GM12878 (cell line): ENCODE data around the gene R3HDM2. TPM values are rescaled to one million over a fixed set of nuclear protein-coding genes. Genes with fewer than 3 reads are reported as not detected.

Experiments
- ATAC-seq: fragments of 200-7000 bp; cut with Tn5 transposase; 3 replicates; pipeline ENCODE4 v1.9.1; 2020; ENCODE audit warnings: mild to moderate bottlenecking, moderate library complexity
- BruUV-seq: library from RNA; stranded (reverse); fragments of 400-500 nt; replicated peaks from 2 replicates; lab custom pipeline; 2021; lab: Mats Ljungman, UMichigan
- CTCF ChIA-PET: fragments of 300-600 bp; sonication (Branson Sonifier 250); formaldehyde crosslinking; extraction: SDS; loops from one replicate; lab custom pipeline; 2021; ENCODE audit warnings: inconsistent platforms; lab: Yijun Ruan, JAX
- POLR2A ChIA-PET: fragments of 350-600 bp; formaldehyde crosslinking; extraction: SDS; loops from one replicate; lab custom pipeline; 2021; ENCODE audit warnings: inconsistent platforms; lab: Charles Lee
- RAD21 ChIA-PET: fragments of 300-600 bp; sonication (Branson Sonifier 250); formaldehyde crosslinking; loops from one replicate; lab custom pipeline; 2023; ENCODE audit warnings: antibody characterized with exemption; ENCODE audit not compliant: unreplicated experiment; lab: Charles Lee
- SMC1A ChIA-PET: fragments of 300-600 bp; sonication (Branson Sonifier 250); formaldehyde crosslinking; loops from one replicate; lab custom pipeline; 2023; ENCODE audit not compliant: unreplicated experiment, uncharacterized antibody; lab: Charles Lee
- DNase-seq: peaks from one replicate; pipeline ENCODE4 v3.0.0-alpha.2; 2011; ENCODE audit warnings: low read depth, low spot score
- FAIRE-seq: peaks from 3 replicates; lab custom pipeline; 2011; peaks lifted over from hg19 to GRCh38; lab: Jason Lieb, UNC
- H2AFZ ChIP-seq: 2 replicates; pipeline ENCODE4 v1.6.0; 2011; ENCODE audit warnings: low read depth, low read length, control low read depth; ENCODE audit not compliant: control insufficient read depth
- H3K27ac ChIP-seq: 2 replicates; pipeline ENCODE4 v1.5.1; 2011; ENCODE audit warnings: control low read depth; ENCODE audit not compliant: control insufficient read depth, insufficient read depth
- H3K27me3 ChIP-seq, 2 experiments: replicated peaks in 1 of 2; 2 replicates each; pipeline versions ENCODE4 v1.6.0 to v1.6.1; 2011; ENCODE audit warnings: low read length in 1 of 2; ENCODE audit not compliant: control insufficient read depth in 2 of 2, insufficient read depth in 2 of 2
- H3K36me3 ChIP-seq, 2 experiments: 2 replicates each; pipeline ENCODE4 v1.5.1; 2011; ENCODE audit warnings: low read length in 1 of 2; ENCODE audit not compliant: control insufficient read depth in 2 of 2, insufficient read depth in 2 of 2
- H3K4me1 ChIP-seq: 2 replicates; pipeline ENCODE4 v1.6.1; 2011; ENCODE audit warnings: mild to moderate bottlenecking, low read length, moderate library complexity, mixed read lengths; ENCODE audit not compliant: control insufficient read depth, insufficient read depth
- H3K4me2 ChIP-seq: 2 replicates; pipeline ENCODE4 v1.6.0; 2011; ENCODE audit warnings: control low read depth; ENCODE audit not compliant: control insufficient read depth, insufficient read depth
- H3K4me3 ChIP-seq: fragments of 200-600 bp; sonication (generic); 2 replicates; pipeline ENCODE4 v1.5.1; 2016
- H3K79me2 ChIP-seq: 2 replicates; pipeline ENCODE4 v1.6.0; 2011; ENCODE audit warnings: low read length; ENCODE audit not compliant: control insufficient read depth, insufficient read depth
- H3K9ac ChIP-seq: 2 replicates; pipeline ENCODE4 v1.8.0; 2011; ENCODE audit warnings: low read length, control low read depth, mixed read lengths; ENCODE audit not compliant: control insufficient read depth, insufficient read depth
- H3K9me3 ChIP-seq: replicated peaks from 3 replicates; pipeline ENCODE4 v1.5.1; 2011; ENCODE audit warnings: mild to moderate bottlenecking, low read length; ENCODE audit not compliant: control insufficient read depth, insufficient read depth
- H4K20me1 ChIP-seq: 2 replicates; pipeline ENCODE4 v1.6.0; 2011; ENCODE audit not compliant: control insufficient read depth, insufficient read depth
- BRCA1 ChIP-seq: IDR thresholded peaks from 2 replicates; pipeline ENCODE4 v1.6.1; 2011; ENCODE audit warnings: low read depth, low read length, improper control_type of control experiment
- CREM ChIP-seq: IDR thresholded peaks from 2 replicates; pipeline ENCODE4 v1.6.1; 2014; ENCODE audit warnings: antibody characterized with exemption, low read depth
- CTCF ChIP-seq, 3 experiments: IDR thresholded peaks in 2 of 3; conservative IDR thresholded peaks in 1 of 3; 2 replicates each; pipeline ENCODE4 v1.5.1; 2011; ENCODE audit warnings: low read depth in 3 of 3, low read length in 3 of 3, mild to moderate bottlenecking in 3 of 3, control low read depth in 2 of 3, moderate library complexity in 2 of 3, inconsistent platforms in 1 of 3, mixed read lengths in 1 of 3; ENCODE audit not compliant: control insufficient read depth in 2 of 3, insufficient read depth in 1 of 3; ENCODE audit errors: extremely low read depth in 1 of 3
- ETV6 ChIP-seq, 2 experiments: fragments of 450-650 bp in 1 of 2; IDR thresholded peaks in 1 of 2; conservative IDR thresholded peaks in 1 of 2; 2 replicates each; pipeline ENCODE4 v1.6.1; 2014; ENCODE audit warnings: antibody characterized with exemption in 1 of 2, borderline replicate concordance in 1 of 2, low read depth in 1 of 2, mild to moderate bottlenecking in 1 of 2, moderate library complexity in 1 of 2
- KDM1A ChIP-seq: fragments of 200-600 bp; sonication (generic); IDR thresholded peaks from 2 replicates; pipeline ENCODE4 v1.6.1; 2016; ENCODE audit warnings: borderline replicate concordance
- SMAD1 ChIP-seq: fragments of 450-650 bp; IDR thresholded peaks from 2 replicates; pipeline ENCODE4 v1.6.1; 2018; ENCODE audit warnings: mild to moderate bottlenecking, low read depth; ENCODE audit not compliant: partially characterized antibody
- SREBF2 ChIP-seq: IDR thresholded peaks from 2 replicates; pipeline ENCODE4 v1.6.1; 2012; ENCODE audit warnings: mild to moderate bottlenecking, low read length
- TCF12 ChIP-seq: IDR thresholded peaks from 2 replicates; pipeline ENCODE4 v1.6.1; 2011; ENCODE audit warnings: low read depth, mild to moderate bottlenecking, low read length
- ZNF622 ChIP-seq: fragments of 450-650 bp; IDR thresholded peaks from 2 replicates; pipeline ENCODE4 v1.6.1; 2017; ENCODE audit warnings: mild to moderate bottlenecking, inconsistent platforms
- WGBS: methylation state at CpG from one replicate; pipeline ENCODE4 v1.1.6; 2016; ENCODE audit warnings: low lambda C conversion rate; ENCODE audit not compliant: insufficient replicate concordance, insufficient coverage; ENCODE audit errors: missing lambda C conversion rate; 5-methylcytosine and 5-hydroxymethylcytosine counted together
- in situ Hi-C: fragments of 300-500 bp; cut with MboI; formaldehyde crosslinking; loops from 9 replicates; pipeline ENCODE4 v1.14.3; 2018; ENCODE audit warnings: mixed read lengths
- intact Hi-C: fragments of 100-400 bp; cut with micrococcal nuclease; formaldehyde crosslinking; loops from one replicate; pipeline ENCODE4 v1.14.2; 2022; ENCODE audit not compliant: unreplicated experiment
- polyA plus RNA-seq, 11 experiments: library from polyadenylated mRNA; depleted of rRNA in 4 of 11; unstranded in 6 of 11; stranded (reverse) in 5 of 11; fragments of >200 nt; fragmentation: Nextera tagmentation in 4 of 11; fragmentation: Illumina TruSeq in 1 of 11; extraction: Ambion mirVana in 4 of 11; extraction: Trizol in 1 of 11; gene quantifications; 1 replicate in 1 of 11; 2 replicates in 10 of 11; pipeline versions ENCODE4 v1.2.1 to v1.2.3, GENCODE V29; 2011 to 2016; ENCODE audit warnings: inconsistent platforms in 2 of 11, missing spikeins in 2 of 11, low read depth in 1 of 11
- total RNA-seq, 4 experiments: library from RNA; depleted of rRNA in 3 of 4; stranded (reverse); fragments of >200 nt in 3 of 4; fragmentation: Illumina TruSeq in 1 of 4; extraction: Trizol in 1 of 4; gene quantifications; 2 replicates each; pipeline versions ENCODE4 v1.2.1 to v1.2.3, GENCODE V29; 2013 to 2021
- TF ChIP-seq, protein P1 (sequence below): fragments of 450-650 bp; conservative IDR thresholded peaks from 2 replicates; pipeline ENCODE4 v1.6.1; 2017; ENCODE audit warnings: mild to moderate bottlenecking, moderate library complexity

Gene R3HDM2
- total and polyA plus RNA-seq, 10 of the 15 experiments (the other 5 are each of a cell fraction or from before 2014, with no cell fraction given), result 4.6 to 26.1 (median 11.2) TPM

- peaks cover 1 to 30% of the 10 kb centered on the region in 2 experiments for H3K36me3 ChIP-seq
- intact Hi-C loops, result loop anchor here (10.0 kb wide), 1 partner anchor 281 kb away; the partner anchor contains the start of genes CDK4 and MARCHF9
- H3K27ac ChIP-seq, result no peak overlapping the region
- CTCF ChIA-PET, result interaction anchor here (0.8 to 8.1 kb wide), 4 partner anchors 8 to 163 kb away, joined by 3 to 114 read pairs (median 3); partner anchors contain the start of gene GLI1
- BruUV-seq, result no TSS peak
- RAD21 ChIA-PET, result no interaction called here
- POLR2A ChIA-PET, result interaction anchor here (1.0 to 1.3 kb wide), 2 partner anchors 15 to 19 kb away, joined by 3 read pairs; partner anchors contain the start of gene INHBE
- H3K4me3 ChIP-seq, result no peak overlapping the region
- no peaks in the 10 kb centered on the region for H3K9me3 ChIP-seq
- H3K79me2 ChIP-seq, result peaks cover 43% of the 10 kb centered on the region
- in situ Hi-C loops, result no loop called here
- ATAC-seq (no peak), FAIRE-seq (no peak), DNase-seq (no peak)
- H4K20me1 ChIP-seq, result no peaks in the 10 kb centered on the region
- no peak overlapping the region for H3K4me2 ChIP-seq
- H3K9ac ChIP-seq, result no peak overlapping the region
- SMC1A ChIA-PET, result no interaction called here
- no peak for TF ChIP-seq ETV6 (conservative IDR thresholded peaks at IDR 0.05 in 1 of 2, IDR thresholded peaks at IDR 0.05 in 1 of 2; ENCODE audit: borderline replicate concordance in 1 of 2, low read depth in 1 of 2)
- no peak for TF ChIP-seq SREBF2
- TF ChIP-seq SMAD1, result no peak
- TF ChIP-seq, protein P1, sequence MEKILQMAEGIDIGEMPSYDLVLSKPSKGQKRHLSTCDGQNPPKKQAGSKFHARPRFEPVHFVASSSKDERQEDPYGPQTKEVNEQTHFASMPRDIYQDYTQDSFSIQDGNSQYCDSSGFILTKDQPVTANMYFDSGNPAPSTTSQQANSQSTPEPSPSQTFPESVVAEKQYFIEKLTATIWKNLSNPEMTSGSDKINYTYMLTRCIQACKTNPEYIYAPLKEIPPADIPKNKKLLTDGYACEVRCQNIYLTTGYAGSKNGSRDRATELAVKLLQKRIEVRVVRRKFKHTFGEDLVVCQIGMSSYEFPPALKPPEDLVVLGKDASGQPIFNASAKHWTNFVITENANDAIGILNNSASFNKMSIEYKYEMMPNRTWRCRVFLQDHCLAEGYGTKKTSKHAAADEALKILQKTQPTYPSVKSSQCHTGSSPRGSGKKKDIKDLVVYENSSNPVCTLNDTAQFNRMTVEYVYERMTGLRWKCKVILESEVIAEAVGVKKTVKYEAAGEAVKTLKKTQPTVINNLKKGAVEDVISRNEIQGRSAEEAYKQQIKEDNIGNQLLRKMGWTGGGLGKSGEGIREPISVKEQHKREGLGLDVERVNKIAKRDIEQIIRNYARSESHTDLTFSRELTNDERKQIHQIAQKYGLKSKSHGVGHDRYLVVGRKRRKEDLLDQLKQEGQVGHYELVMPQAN, result no peak
- no peak for TF ChIP-seq CTCF (IDR thresholded peaks at IDR 0.05 in 2 of 3, conservative IDR thresholded peaks at IDR 0.05 in 1 of 3; ENCODE audit: control insufficient read depth in 2 of 3, extremely low read depth in 1 of 3, insufficient read depth in 1 of 3, low read depth in 3 of 3, low read length in 3 of 3)
- TF ChIP-seq KDM1A, result no peak
- TF ChIP-seq TCF12, result no peak
- no peak for TF ChIP-seq ZNF622
- TF ChIP-seq BRCA1, result no peak
- no peak for TF ChIP-seq CREM
- H3K27me3 ChIP-seq, result no peaks in the 10 kb centered on the region
- 97% methylated on average over 5 of the region's 5 CpGs for WGBS
- no peak overlapping the region for H2AFZ ChIP-seq
- H3K4me1 ChIP-seq, result peaks cover 15% of the 10 kb centered on the region
These were observed 43.0 kb upstream of the R3HDM2 start for GRCh38 chr12:57473886-57474285.
